GM19452 (cell line): ENCODE results near the gene NOP53.
"Not testable (repeated sequence)": the region's sequence is repeated elsewhere in the genome, so short reads cannot be mapped to it uniquely, and the experiment has no call there.

Experiments used
- ATAC-seq: cut with Tn5 transposase; IDR thresholded peaks from one replicate; pipeline ENCODE4 v1.9.1; 2021; ENCODE audit not compliant: unreplicated experiment

Gene NOP53

DNA sequence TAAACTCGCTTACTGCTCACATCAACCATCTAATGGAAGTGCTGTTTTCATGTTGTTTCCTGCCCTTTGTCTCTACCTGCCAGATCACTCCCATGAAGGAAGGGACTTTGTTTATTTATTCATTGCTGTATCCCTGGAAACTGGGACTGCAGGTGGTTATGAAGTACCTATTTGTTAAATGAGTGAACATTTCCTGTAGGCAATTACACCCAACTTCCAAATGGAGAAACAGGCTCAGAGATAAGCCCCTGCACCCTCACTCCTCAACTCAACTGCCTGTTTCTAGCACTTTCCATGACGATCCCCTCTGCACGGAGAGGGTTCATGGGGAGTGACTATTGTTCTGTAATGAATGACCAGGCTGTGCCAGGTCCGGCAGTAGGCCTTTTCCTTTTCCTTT is 31.2 kb downstream of the NOP53 start:
- no peak for ATAC-seq

DNA sequence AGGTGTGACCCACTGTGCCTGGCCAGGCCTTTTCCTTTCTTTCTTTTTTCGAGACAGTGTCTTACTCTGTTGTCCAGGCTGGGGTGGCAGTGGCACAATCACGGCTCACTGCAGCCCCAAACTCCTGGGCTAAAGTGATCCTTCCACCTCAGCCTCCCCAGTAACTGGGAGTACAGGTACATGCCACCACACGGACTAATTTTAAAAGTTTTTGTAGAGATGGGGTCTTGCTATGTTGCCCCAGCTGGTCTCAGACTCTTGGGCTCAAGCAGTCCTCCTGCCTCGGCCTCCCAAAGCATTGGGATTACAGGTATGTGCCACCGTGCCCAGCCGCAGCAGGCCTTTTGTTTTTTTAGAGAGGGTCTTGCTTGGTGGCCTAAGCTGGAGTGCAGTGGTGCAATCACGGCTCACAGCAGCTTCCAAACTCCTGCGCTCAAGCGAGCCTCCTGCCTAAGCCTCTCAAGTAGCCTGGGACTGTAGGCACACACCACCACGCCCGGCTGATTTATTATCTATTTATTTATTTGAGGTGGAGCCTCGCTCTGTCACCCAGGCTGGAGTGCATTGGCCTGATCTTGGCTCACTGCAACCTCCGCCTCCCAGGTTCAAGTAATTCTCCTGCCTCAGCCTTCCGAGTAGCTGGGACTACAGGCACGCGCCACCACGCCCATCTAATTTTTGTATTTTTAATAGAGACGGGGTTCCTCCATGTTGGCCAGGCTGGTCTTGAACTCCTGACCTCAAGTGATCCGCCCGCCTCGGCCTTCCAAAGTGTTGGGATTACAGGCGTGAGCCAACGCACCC is 32.1 kb downstream of the NOP53 start:
- not testable (repeated sequence) for ATAC-seq

DNA sequence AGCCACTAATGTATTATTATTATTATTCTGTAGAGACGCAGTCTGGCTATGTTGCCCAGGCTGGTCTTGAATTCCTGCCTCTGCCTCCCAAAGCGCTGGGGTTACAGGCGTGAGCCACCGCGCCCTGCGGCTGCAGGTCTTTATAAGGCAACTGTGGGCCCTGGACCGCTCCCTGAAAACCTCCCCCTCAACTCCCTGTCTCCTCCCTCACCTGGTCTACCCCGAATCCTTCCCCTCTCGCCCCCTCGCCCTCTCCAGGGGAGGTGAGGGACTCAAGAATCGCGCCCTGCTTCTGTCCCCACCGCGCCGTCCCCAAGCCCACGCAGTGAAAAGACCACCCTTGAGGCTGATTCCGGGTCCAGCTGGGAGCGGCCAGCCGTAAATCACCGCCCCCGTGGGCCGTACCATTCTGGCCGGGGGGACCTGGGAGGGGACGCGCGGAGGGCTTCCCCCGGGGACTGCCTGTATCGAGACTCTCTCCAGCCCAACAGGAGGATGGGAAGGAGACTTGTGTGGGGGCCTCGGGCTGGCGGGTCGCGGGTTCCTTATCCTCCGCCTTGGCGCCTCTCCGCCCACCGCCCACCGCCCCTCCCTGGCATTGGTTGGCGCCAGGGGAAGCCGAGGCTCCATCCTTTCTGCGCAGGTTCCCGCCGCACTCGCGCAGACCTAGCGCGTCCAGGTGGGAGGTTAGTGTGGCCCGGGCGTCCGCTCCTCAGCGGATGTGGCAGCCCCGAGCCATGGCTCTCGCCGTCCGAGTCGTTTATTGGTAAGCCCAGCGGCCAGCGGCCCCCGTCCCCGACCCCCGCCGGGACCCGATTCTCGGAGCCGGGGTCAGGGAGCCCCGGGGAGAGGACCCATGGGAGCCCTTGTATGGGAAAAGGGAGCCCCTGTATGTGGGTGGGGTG is 33.0 kb downstream of the NOP53 start, which contains the start of gene SELENOW:
Gene SELENOW, plus strand, starts transcription at position 655 of the 905 bp plus-strand sequence. Its CDS starts 83 bp downstream, at position 738.
- ATAC-seq, result peak; percentile 68

DNA sequence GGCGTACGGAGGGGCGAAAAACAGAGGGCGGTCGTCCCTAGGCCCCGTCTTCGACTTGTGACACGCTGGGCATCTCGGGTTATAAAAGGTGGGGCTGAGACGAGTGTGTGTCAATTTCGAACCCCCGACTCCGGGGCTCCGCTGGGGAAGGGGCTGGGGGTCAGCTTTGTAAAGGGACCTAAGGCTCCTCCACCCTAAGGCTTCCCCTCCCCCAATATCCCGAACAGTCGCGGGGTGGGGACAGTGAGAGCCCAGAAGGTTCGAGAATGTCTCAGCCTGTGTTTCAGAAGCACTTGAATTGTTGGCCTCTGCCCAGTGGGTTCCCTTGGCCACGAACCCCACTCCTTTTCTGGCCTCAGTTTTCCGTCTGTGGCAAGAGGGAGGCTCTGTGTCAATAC is 33.6 kb downstream of the NOP53 start:
- ATAC-seq, result no peak

DNA sequence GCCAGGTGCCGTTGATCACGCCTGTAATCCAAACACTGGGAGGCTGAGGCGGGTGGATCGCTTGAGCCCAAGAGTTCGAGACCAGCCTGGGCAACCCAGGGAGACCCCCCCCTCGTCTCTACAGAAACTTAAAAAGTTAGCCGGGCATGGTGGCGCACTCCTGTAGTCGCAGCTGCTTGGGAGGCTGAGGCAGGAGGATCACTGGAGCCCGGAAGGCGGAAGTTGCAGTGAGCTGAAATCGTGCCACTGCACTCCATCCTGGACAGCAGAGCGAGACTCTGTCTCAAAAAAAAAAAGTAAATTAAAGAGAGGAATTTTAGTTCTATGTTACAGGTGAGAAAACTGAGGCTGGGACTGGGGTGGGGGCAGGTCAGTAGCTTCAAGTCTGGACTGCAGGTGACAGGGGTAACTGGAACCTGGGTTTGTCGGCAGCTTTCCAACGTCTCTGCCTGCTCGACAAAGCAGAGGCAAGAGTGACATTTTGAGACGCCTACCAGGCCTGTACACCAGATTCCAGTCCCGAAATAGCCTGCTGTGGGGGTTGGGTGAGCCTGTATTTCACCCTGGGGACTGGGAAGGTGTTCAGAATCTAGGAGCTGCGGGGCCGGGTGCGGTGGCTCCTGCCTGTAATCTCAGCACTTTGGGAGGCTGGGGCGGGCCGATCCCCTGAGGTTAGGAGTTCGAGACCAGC is 34.3 kb downstream of the NOP53 start:
- ATAC-seq, result no peak

DNA sequence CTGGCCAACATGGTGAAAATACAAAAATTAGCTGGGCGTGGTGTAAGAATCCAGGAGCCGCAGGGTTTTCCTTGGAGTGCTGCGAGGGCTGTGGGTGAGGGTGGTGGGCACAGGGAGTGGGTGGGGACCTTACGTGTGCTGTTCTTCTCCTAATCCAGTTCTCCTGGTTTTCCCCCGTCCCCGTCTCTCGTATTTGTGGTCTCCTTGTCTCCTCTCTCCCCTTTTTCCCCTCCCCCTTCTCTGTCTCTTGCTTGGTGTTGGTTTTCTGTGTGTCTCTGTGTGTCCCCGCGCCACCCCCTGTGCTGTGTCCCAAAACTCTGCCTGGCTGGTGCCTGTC is 34.8 kb downstream of the NOP53 start:
- no peak for ATAC-seq

DNA sequence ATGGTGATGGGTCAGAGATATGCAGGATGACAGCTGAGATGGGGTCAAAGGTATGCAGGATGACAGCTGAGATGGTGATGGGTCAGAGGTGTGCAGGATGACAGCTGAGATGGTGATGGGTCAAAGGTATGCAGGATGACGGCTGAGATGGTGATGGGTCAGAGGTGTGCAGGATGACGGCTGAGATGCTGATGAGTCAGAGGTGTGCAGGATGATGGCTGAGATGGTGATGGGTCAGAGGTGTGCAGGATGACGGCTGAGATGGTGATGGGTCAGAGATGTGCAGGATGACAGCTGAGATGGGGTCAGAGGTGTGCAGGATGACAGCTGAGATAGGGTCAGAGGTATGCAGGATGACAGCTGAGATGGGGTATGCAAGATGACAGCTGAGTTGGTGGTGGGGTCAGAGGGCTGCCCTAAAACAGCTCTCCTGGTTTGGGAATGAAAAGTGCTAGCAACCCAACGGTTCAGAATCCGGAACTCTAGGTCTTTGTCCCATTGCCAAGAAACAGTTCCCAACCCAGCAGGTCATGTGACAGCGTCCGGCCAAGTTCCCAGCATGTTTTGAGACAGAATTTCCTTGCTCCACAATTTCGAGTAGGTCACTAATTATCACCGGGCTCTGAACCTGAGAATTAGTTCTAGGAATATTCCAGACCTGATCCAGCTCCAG is 36.4 kb downstream of the NOP53 start:
- no peak for ATAC-seq

DNA sequence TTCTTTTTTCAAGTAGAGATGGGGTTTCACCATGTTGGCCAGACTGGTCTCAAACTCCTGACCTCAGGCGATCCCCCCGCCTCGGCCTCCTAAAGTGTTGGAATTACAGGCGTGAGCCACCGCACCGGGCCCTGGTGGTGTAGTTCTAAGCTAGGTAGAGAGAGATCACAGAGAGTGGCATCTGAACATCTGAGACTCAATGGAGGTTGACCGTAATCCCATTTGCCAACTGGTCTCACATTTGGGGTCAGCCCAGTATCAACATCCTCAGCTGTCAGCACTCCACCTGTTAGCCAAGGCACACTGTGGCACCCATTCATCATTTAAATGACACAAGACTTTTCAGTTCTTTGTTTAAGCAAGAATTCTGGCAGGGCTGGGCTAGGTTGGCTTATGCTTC is 41.2 kb downstream of the NOP53 start:
- no peak for ATAC-seq

DNA sequence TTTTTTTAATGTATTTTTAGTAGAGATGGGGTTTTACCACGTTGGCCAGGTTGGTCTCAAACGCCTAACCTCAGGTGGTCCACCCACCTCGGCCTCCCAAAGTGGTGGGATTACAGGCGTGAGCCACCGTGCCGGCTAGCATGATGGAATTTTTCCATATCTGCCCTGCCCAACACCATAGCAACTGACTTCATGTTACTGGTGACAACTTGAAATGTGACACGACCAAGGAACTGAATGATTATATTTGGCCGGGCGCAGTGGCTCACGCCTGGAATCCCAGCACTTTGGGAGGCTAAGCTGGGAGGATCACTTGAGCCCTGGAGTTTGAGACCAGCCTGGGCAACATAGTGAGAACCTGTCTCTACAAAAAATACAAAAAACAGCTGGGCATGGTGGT is 42.0 kb downstream of the NOP53 start:
- ATAC-seq, result not testable (repeated sequence)

DNA sequence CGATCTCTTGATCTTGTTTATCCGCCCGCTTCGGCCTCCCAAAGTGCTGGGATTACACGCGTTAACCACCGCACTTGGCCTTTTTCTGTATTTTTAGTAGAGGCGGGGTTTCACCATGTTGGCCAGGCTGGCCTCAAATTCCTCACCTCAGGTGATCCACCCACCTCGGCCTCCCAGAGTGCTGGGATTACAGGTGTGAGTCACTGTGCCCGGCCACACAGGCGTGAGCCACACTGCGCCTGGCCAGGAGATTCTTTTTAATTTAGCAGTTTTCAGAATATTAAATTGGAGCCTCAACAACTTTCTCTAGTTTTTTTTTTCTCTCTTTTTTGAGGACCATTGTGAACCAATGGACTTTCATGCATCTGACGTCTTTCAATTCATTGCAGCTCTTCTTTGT is 44.5 kb downstream of the NOP53 start:
- ATAC-seq, result not testable (repeated sequence)

DNA sequence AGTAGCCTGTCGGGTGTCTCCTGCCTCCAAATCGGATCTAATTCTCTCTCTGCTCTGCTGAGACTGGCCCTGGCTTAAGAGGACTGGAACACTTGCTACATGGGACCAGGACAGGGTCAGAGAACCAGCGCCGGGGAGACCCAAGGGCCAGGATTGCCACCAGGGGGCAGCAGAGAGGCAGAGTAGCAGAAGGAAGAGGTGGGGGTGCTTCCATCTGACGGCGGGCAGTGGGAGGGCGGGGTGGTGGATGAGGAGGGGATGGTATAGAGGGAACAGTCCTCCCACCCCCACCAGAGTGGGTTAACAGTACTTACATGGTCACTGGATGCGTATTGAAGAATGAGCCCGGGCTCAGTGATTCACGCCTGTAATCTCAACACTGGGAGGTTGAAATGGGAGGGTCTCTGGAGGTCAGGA is 45.1 kb downstream of the NOP53 start:
- no peak for ATAC-seq

DNA sequence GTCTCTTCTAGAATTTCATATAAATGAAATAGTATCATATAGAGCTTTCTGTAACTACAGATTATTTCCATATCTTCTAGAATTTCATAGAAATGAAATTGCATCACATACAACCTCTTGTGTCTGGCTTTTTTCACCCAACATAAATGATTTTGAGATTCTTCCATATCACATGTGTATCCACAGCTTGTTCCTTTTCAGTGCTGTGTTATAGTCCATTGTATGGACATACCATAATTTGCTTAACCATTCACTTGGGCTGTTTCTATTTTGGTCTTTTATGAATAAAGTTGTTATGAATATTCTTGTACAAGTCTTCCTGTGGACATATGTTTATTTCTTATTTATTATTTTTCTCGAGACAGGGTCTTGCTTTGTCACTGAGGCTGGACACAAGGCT is 47.3 kb downstream of the NOP53 start:
- no peak for ATAC-seq

DNA sequence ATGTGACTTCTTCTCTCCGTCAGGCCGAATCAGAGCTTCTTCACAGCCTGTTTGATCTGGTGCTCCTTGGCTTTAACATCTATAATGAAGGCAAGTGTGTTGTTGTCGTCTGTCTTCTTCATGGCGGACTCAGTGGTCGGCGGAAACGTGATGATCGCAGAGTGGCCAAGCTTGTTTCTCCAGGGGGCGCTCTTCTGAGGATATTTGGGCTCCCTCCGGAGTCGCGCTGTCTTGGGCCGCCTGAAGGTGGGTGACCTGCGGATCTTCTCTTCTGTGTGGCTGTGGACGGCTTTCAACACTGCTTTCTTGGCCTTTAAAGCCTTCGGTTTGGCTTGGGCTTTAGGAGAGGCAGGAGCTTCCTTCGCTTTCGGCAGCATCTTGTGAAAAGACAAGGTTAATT is 49.2 kb downstream of the NOP53 start:
- no peak for ATAC-seq

DNA sequence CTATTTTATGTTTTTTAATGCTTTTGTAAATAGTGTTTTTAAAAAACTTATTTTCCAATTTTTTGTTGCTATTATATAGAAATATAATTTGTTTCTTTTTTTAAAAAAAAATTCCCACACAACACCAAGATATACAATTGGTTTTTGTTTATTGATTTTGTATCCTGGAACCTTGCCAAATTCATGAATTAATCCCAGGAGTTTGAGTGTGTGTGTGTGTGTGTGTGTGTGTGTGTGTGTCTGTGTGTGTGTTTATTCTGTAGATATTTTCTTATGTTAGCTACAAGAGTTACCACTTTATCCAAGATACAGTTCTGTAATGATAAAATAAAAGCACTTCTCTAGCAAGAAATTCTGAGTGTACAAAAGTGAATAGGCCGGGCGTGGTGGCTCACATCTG is 51.4 kb downstream of the NOP53 start:
- ATAC-seq, result no peak

DNA sequence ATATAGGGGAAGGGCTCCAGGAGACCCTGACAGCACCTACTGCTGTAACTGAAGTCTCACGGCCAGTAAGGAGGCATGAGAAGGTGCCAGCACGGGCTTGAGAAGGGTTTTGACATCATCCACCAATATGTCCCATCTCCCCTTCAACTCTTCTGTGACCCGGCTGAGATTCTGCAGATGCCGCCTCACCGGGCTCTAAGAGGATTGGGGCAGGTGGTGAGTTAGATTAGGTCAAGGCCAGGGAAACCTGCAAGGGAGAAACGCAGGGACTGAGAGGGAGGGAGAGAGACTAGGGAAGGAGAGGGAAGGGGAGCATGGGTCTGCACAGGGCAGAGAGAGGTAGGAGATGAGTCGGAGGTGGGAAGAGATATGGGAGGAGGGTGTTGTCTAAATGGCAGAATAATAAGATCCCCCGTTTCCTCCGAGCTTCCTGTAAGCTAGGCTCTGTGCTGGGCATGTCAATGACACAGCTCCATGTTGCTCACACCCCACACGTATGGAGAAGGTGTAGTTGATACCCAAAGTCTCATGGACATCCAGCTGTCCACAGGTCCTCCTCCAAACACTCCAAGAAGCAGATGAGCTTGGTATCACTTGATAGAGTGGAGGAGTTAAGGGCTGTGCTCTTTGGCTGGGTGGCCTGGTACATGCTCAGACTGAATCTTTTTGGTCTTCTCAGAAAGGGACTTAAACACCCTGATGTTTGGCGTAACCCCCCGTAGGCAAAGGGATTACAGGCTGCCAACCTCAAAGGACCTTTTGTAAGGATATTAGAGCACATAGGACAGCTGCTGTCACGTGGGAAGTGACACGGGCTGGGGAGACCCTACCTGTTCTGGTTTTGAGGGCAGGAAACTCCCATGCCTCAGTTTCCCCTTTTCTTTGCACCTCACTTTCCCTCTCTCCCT is 52.9 kb downstream of the NOP53 start:
- no peak for ATAC-seq

DNA sequence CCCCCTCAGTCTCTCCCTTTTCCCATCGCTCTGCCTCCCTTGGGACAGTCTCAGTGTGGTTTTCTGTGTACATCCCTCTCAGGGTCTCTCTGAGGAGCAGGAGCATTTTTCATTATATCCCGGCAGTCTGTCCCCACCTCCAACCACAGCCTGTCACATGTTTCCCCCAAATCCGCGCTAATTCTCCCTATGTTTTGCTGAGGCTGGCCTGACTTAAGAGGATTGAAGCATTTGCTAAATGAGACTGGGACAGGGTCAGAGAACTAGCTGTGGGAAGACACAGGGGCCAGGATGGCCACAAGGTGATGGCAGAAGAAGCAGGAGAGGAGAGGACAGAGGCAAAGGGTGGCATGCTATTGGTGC is 53.5 kb downstream of the NOP53 start:
- no peak for ATAC-seq

DNA sequence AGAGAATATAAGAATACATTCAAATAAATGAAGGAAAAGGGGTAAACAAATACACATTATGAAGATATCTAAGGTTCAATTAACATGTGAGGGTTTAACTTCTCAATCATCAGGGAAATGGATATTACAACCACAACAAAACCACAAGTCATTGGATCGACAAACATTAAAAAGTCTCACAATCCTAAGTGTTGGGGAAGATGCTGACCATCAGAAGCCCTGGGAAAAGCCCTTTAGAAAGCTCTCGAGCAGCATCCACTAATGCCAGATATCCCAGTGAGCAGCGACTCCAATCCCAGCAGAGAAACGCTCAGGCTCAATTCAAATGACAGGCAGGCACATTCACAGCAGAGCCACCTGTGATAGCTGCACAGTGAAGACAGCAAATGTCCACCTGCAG is 55.9 kb downstream of the NOP53 start:
- no peak for ATAC-seq

DNA sequence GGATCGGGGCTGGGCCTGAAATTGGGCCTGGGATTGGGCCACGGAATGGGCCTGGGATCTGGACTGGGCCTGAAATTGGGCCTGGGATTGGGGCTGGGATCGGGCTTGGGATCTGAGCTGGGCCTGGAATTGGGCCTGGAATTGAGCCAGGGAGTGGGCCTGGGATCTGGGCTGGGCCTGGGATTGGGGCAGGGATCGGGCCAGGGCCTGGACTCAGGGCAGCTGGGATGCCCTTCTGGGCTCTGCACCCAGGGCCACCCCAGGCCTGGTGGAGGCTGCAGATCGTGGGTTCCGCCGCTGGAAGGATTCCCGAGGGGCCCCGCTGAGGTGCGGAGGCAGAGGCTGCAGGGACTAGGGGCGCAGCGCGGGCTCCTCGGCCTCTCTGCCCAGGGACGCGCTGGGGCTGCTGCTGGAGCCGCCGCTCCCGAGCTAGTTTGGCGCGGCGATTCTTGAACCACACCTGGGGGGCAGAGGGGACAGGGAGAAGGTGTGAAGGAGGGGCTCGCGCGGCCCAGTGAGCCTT is 57.2 kb downstream of the NOP53 start:
- no peak for ATAC-seq

DNA sequence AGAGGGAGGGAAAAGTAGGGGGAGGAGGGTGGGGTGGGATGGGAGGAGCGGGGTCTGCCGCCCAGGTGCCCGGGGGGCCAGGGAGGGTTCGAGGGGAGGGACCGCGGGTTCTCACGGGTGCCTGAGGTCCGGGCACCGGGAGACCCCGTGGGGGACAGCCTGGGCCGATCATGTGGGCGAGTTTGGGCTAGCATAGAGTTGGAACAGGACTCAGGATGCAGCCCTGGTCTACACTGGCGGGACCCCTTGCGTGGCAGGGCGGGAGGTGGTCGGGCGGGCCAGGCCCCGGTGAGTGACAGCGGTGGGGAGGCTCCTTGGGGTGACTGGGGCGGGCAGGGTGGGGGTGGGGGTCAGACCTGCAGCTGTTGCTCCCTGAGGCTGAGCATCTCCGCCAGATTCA is 57.8 kb downstream of the NOP53 start:
- ATAC-seq, result not testable (repeated sequence)

DNA sequence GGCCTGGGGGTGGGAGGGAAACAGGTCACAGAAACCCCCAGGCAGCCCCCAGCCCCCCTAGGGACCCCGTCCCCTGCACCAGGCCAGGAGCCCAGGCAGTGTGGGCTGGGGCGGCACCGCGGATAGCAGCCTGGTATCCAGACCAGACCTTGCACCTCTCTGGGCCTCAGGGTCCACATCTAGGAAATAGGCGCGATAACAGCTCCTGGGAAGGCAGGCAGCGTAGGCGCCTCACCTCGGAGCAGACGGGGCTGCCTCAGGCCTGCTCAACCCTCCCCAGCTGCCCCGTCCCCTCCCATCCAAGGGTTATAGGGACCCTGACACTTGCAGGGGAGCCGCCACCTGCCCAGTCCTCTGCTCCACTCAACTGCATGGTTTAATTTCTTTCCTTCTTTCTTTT is 58.3 kb downstream of the NOP53 start:
- not testable (repeated sequence) for ATAC-seq
